SK-N-SH (cell line): Measurements from ENCODE around the gene ADCY5.

Experiments
- CTCF ChIP-seq: fragments of 200-600 bp; sonication (generic); IDR thresholded peaks from 2 replicates; pipeline ENCODE4 v1.6.1; 2017; ENCODE audit warnings: antibody characterized with exemption, mild to moderate bottlenecking, moderate library complexity
- FOXM1 ChIP-seq: IDR thresholded peaks from 2 replicates; pipeline ENCODE4 v1.4.0; 2012; ENCODE audit warnings: low read depth, mild to moderate bottlenecking
- MAX ChIP-seq: IDR thresholded peaks from 2 replicates; pipeline ENCODE4 v1.4.0; 2012; ENCODE audit warnings: low read depth
- RCOR1 ChIP-seq: fragments of 150-350 bp; IDR thresholded peaks from 2 replicates; pipeline ENCODE4 v1.6.1; 2017; ENCODE audit warnings: antibody characterized with exemption, low read length
- RXRA ChIP-seq: IDR thresholded peaks from 2 replicates; pipeline ENCODE4 v1.4.0; 2012; ENCODE audit warnings: low read depth, mild to moderate bottlenecking, borderline replicate concordance
- TAF1 ChIP-seq: IDR thresholded peaks from 2 replicates; pipeline ENCODE4 v1.6.1; 2012; ENCODE audit warnings: low read depth, mild to moderate bottlenecking, low read length, moderate library complexity, borderline replicate concordance
- USF2 ChIP-seq: fragments of 150-350 bp; IDR thresholded peaks from 2 replicates; pipeline ENCODE4 v1.6.1; 2017; ENCODE audit warnings: antibody characterized with exemption, low read length, low read depth, borderline replicate concordance

- no peak for TF ChIP-seq CTCF
- TF ChIP-seq TAF1, result no peak
- no peak for TF ChIP-seq FOXM1
- no peak for TF ChIP-seq RCOR1
- no peak for TF ChIP-seq RXRA
- no peak for TF ChIP-seq MAX
- no peak for TF ChIP-seq USF2
Observed at GRCh38 chr3:123277106-123277505, 171.8 kb downstream of the ADCY5 start.
